SH-SY5Y (cell line): ENCODE results near the gene KCNB1.

Experiments used
- GATA2 ChIP-seq: IDR thresholded peaks from 2 replicates; pipeline ENCODE4 v1.6.1; 2011; ENCODE audit warnings: mild to moderate bottlenecking, low read depth, low read length
- GATA3 ChIP-seq: IDR thresholded peaks from 2 replicates; pipeline ENCODE4 v1.6.1; 2011; ENCODE audit warnings: low read depth, mild to moderate bottlenecking, low read length, moderate library complexity

The KCNB1 gene

DNA sequence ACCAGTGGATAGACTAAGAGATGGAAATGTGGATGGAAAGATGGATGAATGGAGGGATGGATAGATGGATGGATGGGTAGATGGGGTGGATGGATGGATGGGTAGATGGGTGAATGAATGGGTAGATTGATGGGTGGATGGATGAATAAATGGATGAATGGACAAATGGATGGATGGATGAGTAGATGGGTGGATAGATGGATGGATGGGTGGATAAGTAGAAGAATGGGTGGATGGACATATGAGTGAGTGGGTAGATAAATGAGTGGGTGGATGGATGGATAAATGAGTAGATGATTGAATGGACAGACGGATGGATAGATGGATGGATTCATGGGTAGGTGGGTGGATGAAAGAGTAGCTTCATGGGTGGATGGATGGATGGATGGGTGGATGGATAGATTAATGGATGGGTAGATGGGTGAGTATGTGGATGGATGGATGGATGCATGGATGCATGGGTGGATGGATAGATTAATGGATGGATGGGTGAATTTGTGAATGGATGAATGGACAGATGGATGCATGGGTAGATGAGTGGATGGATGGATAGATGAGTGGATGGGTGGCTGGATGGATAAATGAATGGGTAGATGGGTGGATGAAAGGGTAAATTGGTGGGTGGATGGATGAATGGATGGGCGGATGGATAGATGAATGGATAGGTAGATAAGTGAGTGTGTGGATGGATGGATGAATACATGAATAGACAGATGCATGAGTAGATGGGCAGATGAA is 29.5 kb upstream of the KCNB1 start:
- TF ChIP-seq GATA3 (no peak), GATA2 (no peak)

GRCh38 chr20:49510562-49511122 is 28.2 kb upstream of the KCNB1 start:
- TF ChIP-seq GATA3 (no peak), GATA2 (no peak)

DNA sequence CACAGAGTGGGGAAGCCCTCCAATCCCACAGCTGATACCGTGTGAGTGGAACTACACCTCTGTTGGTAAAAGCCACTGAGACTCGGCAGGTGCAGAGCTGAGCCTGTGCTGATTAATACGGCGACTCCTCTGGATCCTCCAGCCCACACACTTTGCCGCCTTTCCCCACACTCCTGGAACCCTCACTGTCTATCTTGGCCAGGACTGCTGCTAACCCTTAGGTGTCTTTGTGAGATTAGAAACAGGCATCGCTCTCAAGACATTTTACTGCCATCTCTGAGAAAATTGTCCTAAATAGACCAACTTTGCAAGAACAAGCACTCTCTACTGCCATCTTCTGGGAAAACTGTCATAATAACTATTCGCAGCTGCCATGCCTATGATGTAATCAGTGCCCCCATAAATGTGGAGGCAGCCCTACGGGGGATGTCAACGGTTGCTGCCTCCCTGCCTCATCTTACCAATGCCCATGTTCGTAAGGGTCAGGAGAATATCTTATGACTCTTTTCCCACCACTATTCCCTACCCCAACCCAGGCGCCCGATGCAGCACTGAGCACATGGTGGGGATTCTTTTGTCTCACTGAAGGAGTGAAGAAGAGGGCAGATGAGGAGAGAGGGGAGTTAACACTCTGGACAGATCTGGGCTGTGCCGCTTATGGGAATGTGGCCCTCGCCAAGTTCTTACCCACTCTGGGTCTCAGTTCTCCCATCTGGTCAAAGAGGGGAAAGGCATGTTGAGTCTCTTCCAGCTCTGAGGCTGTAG is 26.1 kb upstream of the KCNB1 start:
- no peak for TF ChIP-seq GATA3
- peak; percentile 34; the same call in 1 of the 2 replicates for TF ChIP-seq GATA2

GRCh38 chr20:49507741-49508434 is 25.4 kb upstream of the KCNB1 start:
- TF ChIP-seq GATA3 (no peak), GATA2 (no peak)

GRCh38 chr20:49505518-49505917 is 23.1 kb upstream of the KCNB1 start:
- TF ChIP-seq GATA3 = no peak
- TF ChIP-seq GATA2 = peak; percentile 76

GRCh38 chr20:49503176-49503575 is 20.7 kb upstream of the KCNB1 start:
- TF ChIP-seq GATA3 (no peak), GATA2 (no peak)

- no peak for TF ChIP-seq GATA3
- no peak for TF ChIP-seq GATA2
Observed at GRCh38 chr20:49501917-49502316, 19.4 kb upstream of the KCNB1 start.

DNA sequence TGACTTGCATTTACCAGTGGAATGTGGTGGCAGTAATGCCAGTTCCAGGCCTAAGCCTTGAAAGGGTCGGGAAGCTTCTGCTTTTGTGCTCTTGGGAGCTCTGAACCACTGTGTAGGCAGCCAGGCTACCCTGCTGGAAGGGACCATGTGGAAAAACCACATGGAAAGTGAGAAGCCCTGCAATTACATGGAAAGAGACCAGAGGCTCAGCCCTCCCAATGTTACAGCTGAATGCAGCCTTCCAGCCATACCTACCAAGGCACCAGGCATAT is 14.9 kb upstream of the KCNB1 start:
- TF ChIP-seq GATA3 (no peak), GATA2 (no peak)

- TF ChIP-seq GATA3 = no peak
- TF ChIP-seq GATA2 = no peak
Observed at GRCh38 chr20:49496553-49497397, 14.3 kb upstream of the KCNB1 start.

- TF ChIP-seq GATA3 = no peak
- TF ChIP-seq GATA2 = no peak
Observed at GRCh38 chr20:49496043-49496442, 13.6 kb upstream of the KCNB1 start.

DNA sequence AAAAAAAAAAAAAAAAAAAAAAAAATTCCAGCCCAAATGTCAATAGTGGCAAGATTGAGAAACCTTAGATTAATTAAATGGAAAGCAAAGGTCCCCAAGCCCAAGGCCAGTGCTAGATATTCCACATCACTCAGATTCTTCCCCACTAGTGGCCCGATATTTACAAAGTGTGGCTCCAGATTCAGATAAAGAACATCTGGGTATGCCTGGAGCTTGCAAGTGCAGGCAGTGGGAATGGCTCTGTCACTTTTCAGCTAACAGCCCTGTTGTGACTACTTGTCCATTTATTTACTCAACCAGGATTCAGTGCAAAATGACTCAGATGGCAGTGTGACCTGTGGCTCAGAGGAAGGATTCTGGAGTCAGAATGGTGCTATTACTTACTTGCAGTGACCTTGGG is 8.2 kb upstream of the KCNB1 start:
- TF ChIP-seq GATA2 (no peak), GATA3 (no peak)

DNA sequence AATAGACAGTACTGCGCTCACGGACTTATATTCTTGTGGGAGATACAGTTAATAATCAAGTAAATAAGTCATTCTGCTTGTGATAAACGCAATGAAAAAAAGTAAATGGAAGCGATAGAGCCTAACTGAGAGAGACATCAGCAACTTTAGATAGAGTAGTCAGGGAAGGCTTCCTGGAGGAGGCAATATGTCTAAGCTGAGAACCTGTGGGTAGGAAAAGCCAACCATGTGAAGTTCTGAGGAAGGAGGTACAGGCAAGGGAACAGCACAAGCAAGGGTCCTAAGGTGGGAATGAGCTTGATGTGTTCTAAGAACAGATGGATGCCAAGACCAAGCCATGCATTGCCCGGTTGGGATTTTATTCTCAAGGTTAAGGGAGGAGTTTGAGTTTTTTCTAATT is 7.2 kb upstream of the KCNB1 start:
- TF ChIP-seq GATA3 = no peak
- TF ChIP-seq GATA2 = no peak

DNA sequence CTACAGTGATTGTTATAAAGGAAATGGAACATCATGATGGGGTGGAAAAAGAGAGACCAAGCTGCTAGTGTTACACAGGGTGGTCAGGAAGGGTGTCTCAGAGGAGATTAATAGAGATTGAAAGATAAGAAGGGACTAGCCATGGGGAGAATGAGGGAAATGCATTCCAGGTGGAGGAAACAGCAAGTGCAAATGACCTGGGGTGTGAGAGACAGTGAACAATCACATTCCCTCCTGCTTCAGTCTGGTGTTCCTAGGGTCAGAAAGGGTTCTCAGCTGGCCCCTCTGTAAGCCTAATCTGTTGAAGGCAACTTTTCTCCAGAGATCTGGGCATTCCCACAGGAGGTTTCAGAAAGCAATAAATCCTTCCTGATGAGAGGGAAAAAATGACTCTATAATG is 3.6 kb upstream of the KCNB1 start:
- no peak for TF ChIP-seq GATA3

- TF ChIP-seq GATA3 = no peak
- TF ChIP-seq GATA2 = no peak
Observed at GRCh38 chr20:49485563-49485962, 3.1 kb upstream of the KCNB1 start.

DNA sequence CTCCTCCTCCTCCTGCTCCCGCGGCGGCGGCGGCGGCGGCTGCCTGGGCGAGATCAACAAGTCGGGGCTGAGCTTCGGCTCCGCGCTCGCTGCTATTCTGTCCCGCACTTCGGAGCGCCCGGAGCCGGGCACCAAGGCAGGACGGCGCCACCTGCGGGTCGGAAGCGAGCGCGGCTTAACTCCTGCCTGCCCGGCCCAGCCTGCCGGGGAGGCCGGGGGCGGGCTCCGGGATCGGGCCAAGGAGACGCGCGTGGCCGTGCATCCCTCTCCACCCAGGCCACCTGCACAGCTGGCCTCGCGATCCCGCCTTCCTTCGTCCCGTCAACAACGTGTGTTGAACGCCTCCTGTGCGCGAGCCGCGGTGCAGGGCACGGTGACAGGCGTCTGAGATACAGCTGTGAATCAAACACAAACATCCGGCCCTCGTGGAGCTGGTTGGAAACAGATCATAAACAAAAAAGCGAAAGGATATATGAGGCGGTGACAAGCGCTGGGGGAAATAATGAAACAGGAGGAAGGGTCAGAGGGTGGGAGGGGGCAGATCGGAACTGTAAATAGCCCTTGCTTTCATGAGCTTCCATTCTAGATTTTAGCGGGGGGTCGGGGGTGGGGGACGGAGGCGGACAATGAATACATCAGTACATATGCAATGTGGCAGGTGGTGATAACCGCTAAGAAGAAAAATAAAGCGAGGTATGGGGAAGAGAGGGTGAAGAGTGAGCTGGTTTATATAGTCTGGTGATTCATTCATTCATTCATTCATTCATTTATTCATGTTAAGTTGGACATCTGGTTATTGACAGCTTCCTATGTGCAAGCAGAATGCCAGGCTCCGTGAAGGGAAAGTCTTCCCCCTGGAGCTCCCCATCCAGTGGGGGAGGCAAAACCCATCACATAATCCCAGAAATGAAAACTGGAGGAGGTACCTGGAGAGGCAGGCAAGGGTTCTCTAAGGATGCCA is 2.0 kb upstream of the KCNB1 start:
- peak; percentile 7; the same call in 1 of the 2 replicates for TF ChIP-seq GATA2
- no peak for TF ChIP-seq GATA3
